ENCODE data around the gene DENND5A.

- TF ChIP-seq, protein P1, sequence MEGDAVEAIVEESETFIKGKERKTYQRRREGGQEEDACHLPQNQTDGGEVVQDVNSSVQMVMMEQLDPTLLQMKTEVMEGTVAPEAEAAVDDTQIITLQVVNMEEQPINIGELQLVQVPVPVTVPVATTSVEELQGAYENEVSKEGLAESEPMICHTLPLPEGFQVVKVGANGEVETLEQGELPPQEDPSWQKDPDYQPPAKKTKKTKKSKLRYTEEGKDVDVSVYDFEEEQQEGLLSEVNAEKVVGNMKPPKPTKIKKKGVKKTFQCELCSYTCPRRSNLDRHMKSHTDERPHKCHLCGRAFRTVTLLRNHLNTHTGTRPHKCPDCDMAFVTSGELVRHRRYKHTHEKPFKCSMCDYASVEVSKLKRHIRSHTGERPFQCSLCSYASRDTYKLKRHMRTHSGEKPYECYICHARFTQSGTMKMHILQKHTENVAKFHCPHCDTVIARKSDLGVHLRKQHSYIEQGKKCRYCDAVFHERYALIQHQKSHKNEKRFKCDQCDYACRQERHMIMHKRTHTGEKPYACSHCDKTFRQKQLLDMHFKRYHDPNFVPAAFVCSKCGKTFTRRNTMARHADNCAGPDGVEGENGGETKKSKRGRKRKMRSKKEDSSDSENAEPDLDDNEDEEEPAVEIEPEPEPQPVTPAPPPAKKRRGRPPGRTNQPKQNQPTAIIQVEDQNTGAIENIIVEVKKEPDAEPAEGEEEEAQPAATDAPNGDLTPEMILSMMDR (IDR thresholded peaks at IDR 0.05) = no peak
- TF ChIP-seq POLR2A (IDR thresholded peaks at IDR 0.05) = no peak
Observed at GRCh38 chr11:9178716-9179115, 86.4 kb downstream of the DENND5A start.
